HepG2 (cell line): ENCODE measurements around the gene FNDC3B.

ENCODE experiments used
- CTCF ChIP-seq: sonication (generic); formaldehyde crosslinking; IDR thresholded peaks from 2 replicates; pipeline ENCODE4 v1.5.0; 2020; ENCODE audit warnings: mild to moderate bottlenecking, missing genetic modification reagents, moderate library complexity
- ELF4 ChIP-seq: sonication (generic); formaldehyde crosslinking; IDR thresholded peaks from 2 replicates; pipeline ENCODE4 v1.5.0; 2020; ENCODE audit warnings: missing genetic modification reagents, mild to moderate bottlenecking, moderate library complexity, borderline replicate concordance
- ELK4 ChIP-seq: sonication (generic); formaldehyde crosslinking; IDR thresholded peaks from 2 replicates; pipeline ENCODE4 v1.9.0; 2021; ENCODE audit warnings: missing genetic modification reagents, borderline replicate concordance
- POLR2A ChIP-seq, 2 experiments: IDR thresholded peaks; 2 replicates each; pipeline ENCODE4 v1.6.1; 2011; ENCODE audit warnings: low read depth in 2 of 2, low read length in 2 of 2, mild to moderate bottlenecking in 1 of 2, moderate library complexity in 1 of 2; ENCODE audit not compliant: insufficient read depth in 1 of 2
- TAF1 ChIP-seq: sonication (generic); formaldehyde crosslinking; IDR thresholded peaks from 2 replicates; pipeline ENCODE4 v1.4.0; 2020; ENCODE audit warnings: missing genetic modification reagents

GRCh38 chr3:172042136-172042662 is 2.8 kb downstream of the FNDC3B start:
- TF ChIP-seq TAF1 (CRISPR knock-in tag) = no peak
- peak in 1 of 2 experiments; percentile 38; a peak in 2 of 4 replicates for TF ChIP-seq POLR2A (IDR thresholded peaks at IDR 0.05; ENCODE audit: insufficient read depth in 1 of 2, low read depth in 2 of 2, low read length in 2 of 2)
- no peak for TF ChIP-seq ELK4 (CRISPR knock-in tag)
- TF ChIP-seq ELF4 = no peak
- TF ChIP-seq CTCF (CRISPR knock-in tag) = no peak
